HepG2 (cell line): Measurements from ENCODE around the gene SLC5A12. TPM values are rescaled to one million over a fixed set of nuclear protein-coding genes. Genes with fewer than 3 reads are reported as not detected.

Experiments
- ATAC-seq: fragments of 200-7000 bp; cut with Tn5 transposase; 3 replicates; pipeline ENCODE4 v1.9.1; 2020; ENCODE audit warnings: mild to moderate bottlenecking, moderate library complexity
- BruUV-seq: library from RNA; stranded (reverse); fragments of 400-500 nt; replicated peaks from 2 replicates; lab custom pipeline; 2021; lab: Mats Ljungman, UMichigan
- CTCF ChIA-PET: fragments of 300-600 bp; formaldehyde crosslinking; extraction: SDS; loops from one replicate; lab custom pipeline; 2021; ENCODE audit warnings: low total read pairs, inconsistent platforms, low intra/inter-chr PET ratio; lab: Yijun Ruan, JAX
- POLR2A ChIA-PET: fragments of 350-600 bp; sonication (Branson Sonifier 250); formaldehyde crosslinking; loops from one replicate; lab custom pipeline; 2020; ENCODE audit warnings: antibody characterized with exemption, inconsistent platforms; lab: Yijun Ruan, JAX
- DNase-seq: peaks from one replicate; pipeline ENCODE4 v3.0.0-alpha.2; 2015; ENCODE audit warnings: low spot score
- FAIRE-seq: peaks from 3 replicates; lab custom pipeline; 2011; peaks lifted over from hg19 to GRCh38; lab: Jason Lieb, UNC
- H2AFZ ChIP-seq: one replicate; pipeline ENCODE4 v1.6.1; 2011; ENCODE audit warnings: low read length, inconsistent platforms
- H3K27ac ChIP-seq: fragments of 300-600 bp; 3 replicates; pipeline ENCODE4 v1.8.0; 2011; ENCODE audit warnings: mixed run types, mild to moderate bottlenecking, mixed read lengths, low read length, inconsistent platforms; ENCODE audit not compliant: insufficient read depth; ENCODE audit errors: extremely low read length
- H3K27me3 ChIP-seq, 2 experiments: fragments of 200-600 bp in 1 of 2; 2 replicates in 1 of 2; 3 replicates in 1 of 2; pipeline versions ENCODE4 v1.6.0 to v1.8.0; 2011; ENCODE audit warnings: low read length in 2 of 2, mild to moderate bottlenecking in 2 of 2, moderate library complexity in 2 of 2, inconsistent platforms in 1 of 2; ENCODE audit not compliant: insufficient read depth in 2 of 2, control insufficient read depth in 1 of 2
- H3K36me3 ChIP-seq, 2 experiments: fragments of 200-600 bp in 1 of 2; replicated peaks in 1 of 2; 2 replicates in 1 of 2; 3 replicates in 1 of 2; pipeline versions ENCODE4 v1.5.1 to v1.8.0; 2011; ENCODE audit warnings: low read length in 2 of 2, inconsistent platforms in 1 of 2; ENCODE audit not compliant: insufficient read depth in 2 of 2, control insufficient read depth in 1 of 2
- H3K4me1 ChIP-seq: 2 replicates; pipeline ENCODE4 v1.5.1; 2012; ENCODE audit warnings: low read length, inconsistent platforms; ENCODE audit not compliant: insufficient read depth
- H3K4me2 ChIP-seq: 2 replicates; pipeline ENCODE4 v1.6.0; 2011; ENCODE audit warnings: low read depth, low read length, inconsistent platforms
- H3K4me3 ChIP-seq, 3 experiments: fragments of 200-600 bp in 1 of 3; sonication (generic), shearing (Covaris generic) in 1 of 3; replicated peaks in 1 of 3; 2 replicates each; pipeline ENCODE4 v1.5.1; 2011 to 2016; ENCODE audit warnings: low read length in 3 of 3, inconsistent platforms in 2 of 3, low read depth in 2 of 3, mild to moderate bottlenecking in 2 of 3, control low read depth in 1 of 3, mixed read lengths in 1 of 3; ENCODE audit not compliant: insufficient read depth in 1 of 3
- H3K79me2 ChIP-seq: one replicate; pipeline ENCODE4 v1.6.1; 2011; ENCODE audit warnings: low read length, inconsistent platforms; ENCODE audit not compliant: insufficient read depth
- H3K9ac ChIP-seq: 2 replicates; pipeline ENCODE4 v1.6.0; 2011; ENCODE audit warnings: mild to moderate bottlenecking, low read depth, low read length, inconsistent platforms; ENCODE audit not compliant: insufficient read depth
- H3K9me3 ChIP-seq: 2 replicates; pipeline ENCODE4 v1.5.1; 2012; ENCODE audit warnings: mild to moderate bottlenecking, low read length
- H4K20me1 ChIP-seq: 2 replicates; pipeline ENCODE4 v1.6.0; 2011; ENCODE audit warnings: inconsistent platforms, mild to moderate bottlenecking, low read length, moderate library complexity; ENCODE audit not compliant: insufficient read depth
- CEBPB ChIP-seq: IDR thresholded peaks from 2 replicates; pipeline ENCODE4 v1.6.1; 2011; ENCODE audit warnings: low read depth, low read length, improper control_type of control experiment, borderline replicate concordance
- FOXA3 ChIP-seq: IDR thresholded peaks from 2 replicates; pipeline ENCODE4 v1.6.1; 2016; ENCODE audit warnings: missing genetic modification reagents, missing compliant biosample characterization
- GATAD2A ChIP-seq: IDR thresholded peaks from 2 replicates; pipeline ENCODE4 v1.6.1; 2016
- HOXA9 ChIP-seq: sonication (generic); formaldehyde crosslinking; IDR thresholded peaks from 2 replicates; pipeline ENCODE4 v1.8.1; 2022; ENCODE audit warnings: missing genetic modification reagents, mild to moderate bottlenecking, moderate library complexity, borderline replicate concordance
- IKZF1 ChIP-seq: fragments of 450-650 bp; IDR thresholded peaks from 2 replicates; pipeline ENCODE4 v1.7.1; 2016
- NAIF1 ChIP-seq: sonication (generic); formaldehyde crosslinking; IDR thresholded peaks from 2 replicates; pipeline ENCODE4 v1.5.0; 2020; ENCODE audit warnings: mild to moderate bottlenecking, missing genetic modification reagents, borderline replicate concordance
- NFKB2 ChIP-seq: sonication (generic); formaldehyde crosslinking; IDR thresholded peaks from 2 replicates; pipeline ENCODE4 v1.4.0; 2020; ENCODE audit warnings: missing genetic modification reagents, borderline replicate concordance
- NFYC ChIP-seq: IDR thresholded peaks from 2 replicates; pipeline ENCODE4 v1.6.1; 2016; ENCODE audit warnings: missing genetic modification reagents, missing compliant biosample characterization
- ZMAT3 ChIP-seq: sonication (generic); formaldehyde crosslinking; conservative IDR thresholded peaks from 2 replicates; pipeline ENCODE4 v1.7.0; 2021; ENCODE audit warnings: missing genetic modification reagents
- ZNF10 ChIP-seq: sonication (generic); formaldehyde crosslinking; IDR thresholded peaks from 2 replicates; pipeline ENCODE4 v1.4.0; 2020; ENCODE audit warnings: mild to moderate bottlenecking, low read depth, missing genetic modification reagents, borderline replicate concordance
- ZNF138 ChIP-seq: sonication (generic); formaldehyde crosslinking; IDR thresholded peaks from 2 replicates; pipeline ENCODE4 v1.5.0; 2020; ENCODE audit warnings: mild to moderate bottlenecking, low read depth, missing genetic modification reagents
- ZNF275 ChIP-seq: sonication (generic); formaldehyde crosslinking; IDR thresholded peaks from 2 replicates; pipeline ENCODE4 v1.8.0; 2022; ENCODE audit warnings: missing genetic modification reagents, mild to moderate bottlenecking, inconsistent platforms, borderline replicate concordance
- ZNF281 ChIP-seq: sonication (generic); formaldehyde crosslinking; IDR thresholded peaks from 2 replicates; pipeline ENCODE4 v1.4.0; 2020; ENCODE audit warnings: missing genetic modification reagents, borderline replicate concordance
- ZNF383 ChIP-seq: sonication (generic); formaldehyde crosslinking; IDR thresholded peaks from 2 replicates; pipeline ENCODE4 v1.4.0; 2020; ENCODE audit warnings: missing genetic modification reagents, mild to moderate bottlenecking, borderline replicate concordance
- ZNF556 ChIP-seq: sonication (generic); formaldehyde crosslinking; IDR thresholded peaks from 2 replicates; pipeline ENCODE4 v1.4.0; 2020; ENCODE audit warnings: mild to moderate bottlenecking, missing genetic modification reagents, borderline replicate concordance
- WGBS: methylation state at CpG from one replicate; pipeline ENCODE4 v1.1.6; 2017; ENCODE audit warnings: low lambda C conversion rate; 5-methylcytosine and 5-hydroxymethylcytosine counted together
- in situ Hi-C: cut with HindIII; loops from 2 replicates; pipeline ENCODE4 v1.10.0; 2017; ENCODE audit warnings: low pct_unique_long_range_greater_than_20kb; ENCODE audit not compliant: extremely low pct_ligation_motif_present
- intact Hi-C: fragments of 100-400 bp; cut with micrococcal nuclease; formaldehyde crosslinking; loops from one replicate; pipeline ENCODE4 v1.10.0; 2022; ENCODE audit not compliant: unreplicated experiment
- polyA plus RNA-seq, 8 experiments: library from polyadenylated mRNA; depleted of rRNA in 3 of 8; stranded (reverse) in 7 of 8; unstranded in 1 of 8; fragments of >200 nt; fragmentation: Illumina TruSeq in 4 of 8; extraction: Trizol in 4 of 8; gene quantifications; 2 replicates each; pipeline versions ENCODE4 v1.2.1 to v1.2.3, GENCODE V29; 2011 to 2016; ENCODE audit warnings: low read depth in 4 of 8, missing spikeins in 1 of 8, mixed read lengths in 1 of 8; ENCODE audit not compliant: insufficient read depth in 1 of 8
- total RNA-seq, 5 experiments: library from RNA; depleted of rRNA; stranded (reverse); fragments of >200 nt; fragmentation: Illumina TruSeq; extraction: Trizol; gene quantifications; 2 replicates each; pipeline ENCODE4 v1.2.3, GENCODE V29; 2016; ENCODE audit warnings: low read depth in 1 of 5
- TF ChIP-seq, protein P1 (sequence below): sonication (generic); formaldehyde crosslinking; conservative IDR thresholded peaks from 2 replicates; pipeline ENCODE4 v1.8.0; 2022; ENCODE audit warnings: missing genetic modification reagents
- TF ChIP-seq, protein P2 (sequence below): sonication (generic); formaldehyde crosslinking; IDR thresholded peaks from 2 replicates; pipeline ENCODE4 v1.4.0; 2020; ENCODE audit warnings: mild to moderate bottlenecking, missing genetic modification reagents

The SLC5A12 gene
- total and polyA plus RNA-seq, 2 of the 13 experiments (the other 11 are each of a cell fraction or from before 2014, with no cell fraction given): not detected

DNA sequence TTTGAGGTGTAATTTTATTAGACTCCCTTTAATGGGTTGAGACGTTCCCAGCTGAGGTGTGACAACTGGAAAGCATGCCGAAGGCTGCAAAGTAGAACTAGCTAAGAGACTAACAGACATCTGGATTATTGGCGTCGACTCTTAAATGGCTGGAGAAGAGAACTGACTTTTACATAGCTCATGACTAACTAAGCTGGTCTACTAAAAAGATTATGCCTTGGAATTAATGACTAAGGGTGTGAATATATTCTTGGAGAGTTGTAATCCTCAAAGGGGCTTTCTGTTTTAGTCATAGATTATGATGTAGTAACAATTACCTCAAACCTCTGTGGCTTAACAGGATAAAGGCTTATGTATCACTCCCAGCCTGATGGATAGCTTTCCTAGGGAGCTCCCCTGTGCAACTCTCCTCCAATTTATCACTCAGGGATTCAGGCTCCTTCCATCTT lies 39.5 kb upstream of the SLC5A12 start:
- no peak for ATAC-seq
- CTCF ChIA-PET: no interaction called here
- in situ Hi-C loops: loop anchor here (25.0 kb wide), 1 partner anchor 726 kb away; no protein-coding TSS in a partner anchor

More for the DNA sequence above, 39.5 kb upstream of the SLC5A12 start:
- H3K27ac ChIP-seq: no peak overlapping the region
- no peaks in the 10 kb centered on the region for H3K36me3 ChIP-seq
- no peaks in the 10 kb centered on the region for H3K79me2 ChIP-seq
- intact Hi-C loops: no loop called here
- no peaks in the 10 kb centered on the region for H3K27me3 ChIP-seq
- H2AFZ ChIP-seq: no peak overlapping the region
- 30% methylated on average over 4 of the region's 4 CpGs for WGBS
- H3K4me3 ChIP-seq: no peak overlapping the region
- no peaks in the 10 kb centered on the region for H3K4me1 ChIP-seq
- H3K9me3 ChIP-seq: no peaks in the 10 kb centered on the region
- no peak for FAIRE-seq
- no peak overlapping the region for H3K4me2 ChIP-seq
- H4K20me1 ChIP-seq: no peaks in the 10 kb centered on the region
- DNase-seq: no peak
- H3K9ac ChIP-seq: no peak overlapping the region
- POLR2A ChIA-PET: no interaction called here
- TF ChIP-seq ZNF138 (CRISPR knock-in tag) (no peak), NFYC (CRISPR knock-in tag) (no peak), GATAD2A (CRISPR knock-in tag) (no peak), ZNF275 (CRISPR knock-in tag) (no peak), ZNF10 (CRISPR knock-in tag) (no peak), HOXA9 (CRISPR knock-in tag) (no peak), ZNF383 (CRISPR knock-in tag) (no peak), FOXA3 (CRISPR knock-in tag) (no peak), ZNF281 (CRISPR knock-in tag) (no peak), ZMAT3 (CRISPR knock-in tag) (no peak), NFKB2 (CRISPR knock-in tag) (no peak), NAIF1 (no peak), CEBPB (no peak), IKZF1 (no peak), ZNF556 (no peak)
- TF ChIP-seq, protein P1, sequence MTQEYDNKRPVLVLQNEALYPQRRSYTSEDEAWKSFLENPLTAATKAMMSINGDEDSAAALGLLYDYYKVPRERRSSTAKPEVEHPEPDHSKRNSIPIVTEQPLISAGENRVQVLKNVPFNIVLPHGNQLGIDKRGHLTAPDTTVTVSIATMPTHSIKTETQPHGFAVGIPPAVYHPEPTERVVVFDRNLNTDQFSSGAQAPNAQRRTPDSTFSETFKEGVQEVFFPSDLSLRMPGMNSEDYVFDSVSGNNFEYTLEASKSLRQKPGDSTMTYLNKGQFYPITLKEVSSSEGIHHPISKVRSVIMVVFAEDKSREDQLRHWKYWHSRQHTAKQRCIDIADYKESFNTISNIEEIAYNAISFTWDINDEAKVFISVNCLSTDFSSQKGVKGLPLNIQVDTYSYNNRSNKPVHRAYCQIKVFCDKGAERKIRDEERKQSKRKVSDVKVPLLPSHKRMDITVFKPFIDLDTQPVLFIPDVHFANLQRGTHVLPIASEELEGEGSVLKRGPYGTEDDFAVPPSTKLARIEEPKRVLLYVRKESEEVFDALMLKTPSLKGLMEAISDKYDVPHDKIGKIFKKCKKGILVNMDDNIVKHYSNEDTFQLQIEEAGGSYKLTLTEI: no peak
- TF ChIP-seq, protein P2, sequence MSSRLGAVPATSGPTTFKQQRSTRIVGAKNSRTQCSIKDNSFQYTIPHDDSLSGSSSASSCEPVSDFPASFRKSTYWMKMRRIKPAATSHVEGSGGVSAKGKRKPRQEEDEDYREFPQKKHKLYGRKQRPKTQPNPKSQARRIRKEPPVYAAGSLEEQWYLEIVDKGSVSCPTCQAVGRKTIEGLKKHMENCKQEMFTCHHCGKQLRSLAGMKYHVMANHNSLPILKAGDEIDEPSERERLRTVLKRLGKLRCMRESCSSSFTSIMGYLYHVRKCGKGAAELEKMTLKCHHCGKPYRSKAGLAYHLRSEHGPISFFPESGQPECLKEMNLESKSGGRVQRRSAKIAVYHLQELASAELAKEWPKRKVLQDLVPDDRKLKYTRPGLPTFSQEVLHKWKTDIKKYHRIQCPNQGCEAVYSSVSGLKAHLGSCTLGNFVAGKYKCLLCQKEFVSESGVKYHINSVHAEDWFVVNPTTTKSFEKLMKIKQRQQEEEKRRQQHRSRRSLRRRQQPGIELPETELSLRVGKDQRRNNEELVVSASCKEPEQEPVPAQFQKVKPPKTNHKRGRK (CRISPR knock-in tag): no peak
- no TSS peak for BruUV-seq
